GM12872 (cell line): ENCODE results near the gene CD79A.

Source experiments
- CTCF ChIP-seq: IDR thresholded peaks from 3 replicates; pipeline ENCODE4 v1.5.1; 2011; ENCODE audit warnings: low read depth, mild to moderate bottlenecking, low read length, moderate library complexity; ENCODE audit not compliant: insufficient read depth

The CD79A gene

GRCh38 chr19:41904118-41904870 is 27.2 kb downstream of the CD79A start:
- TF ChIP-seq CTCF, result no peak

DNA sequence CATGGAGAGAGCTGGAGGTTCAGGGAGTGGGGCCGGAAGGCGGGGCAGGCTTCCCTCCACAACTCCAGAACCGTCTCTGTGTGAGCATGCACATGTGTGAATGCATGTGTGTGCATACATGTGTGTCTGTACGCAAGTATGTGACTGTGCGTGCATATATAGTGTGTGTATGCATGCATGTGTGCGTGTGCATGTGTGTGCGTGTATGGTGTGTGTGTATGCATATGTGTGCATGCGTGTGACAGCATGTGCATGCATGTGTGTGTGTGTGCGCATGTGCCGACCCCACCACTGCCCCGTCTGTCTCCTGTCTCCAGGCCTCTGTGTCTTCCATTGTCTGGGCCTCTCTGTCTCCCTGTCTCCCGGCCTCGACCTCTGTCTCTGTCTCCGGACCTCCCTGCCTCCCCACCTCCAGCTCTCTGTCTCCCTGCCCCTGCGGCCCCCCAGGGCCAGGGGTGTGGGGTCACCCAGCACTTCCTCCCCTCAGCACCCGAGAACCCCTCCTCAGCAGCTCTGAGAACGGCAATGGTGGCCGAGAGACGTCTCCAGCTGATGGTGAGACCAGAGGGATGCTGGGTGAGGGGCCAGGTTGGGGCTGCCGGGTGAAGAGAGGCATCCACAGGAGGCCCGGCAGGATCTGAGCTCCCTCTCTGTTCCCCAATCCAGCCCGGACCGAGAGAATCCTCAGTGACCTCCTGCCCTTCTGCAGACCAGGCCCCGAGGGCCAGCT is 28.4 kb downstream of the CD79A start:
- TF ChIP-seq CTCF, result no peak

GRCh38 chr19:41906271-41906670 is 29.2 kb downstream of the CD79A start:
- TF ChIP-seq CTCF, result no peak

- TF ChIP-seq CTCF, result no peak
These were observed 30.0 kb downstream of the CD79A start for GRCh38 chr19:41906916-41907680.

DNA sequence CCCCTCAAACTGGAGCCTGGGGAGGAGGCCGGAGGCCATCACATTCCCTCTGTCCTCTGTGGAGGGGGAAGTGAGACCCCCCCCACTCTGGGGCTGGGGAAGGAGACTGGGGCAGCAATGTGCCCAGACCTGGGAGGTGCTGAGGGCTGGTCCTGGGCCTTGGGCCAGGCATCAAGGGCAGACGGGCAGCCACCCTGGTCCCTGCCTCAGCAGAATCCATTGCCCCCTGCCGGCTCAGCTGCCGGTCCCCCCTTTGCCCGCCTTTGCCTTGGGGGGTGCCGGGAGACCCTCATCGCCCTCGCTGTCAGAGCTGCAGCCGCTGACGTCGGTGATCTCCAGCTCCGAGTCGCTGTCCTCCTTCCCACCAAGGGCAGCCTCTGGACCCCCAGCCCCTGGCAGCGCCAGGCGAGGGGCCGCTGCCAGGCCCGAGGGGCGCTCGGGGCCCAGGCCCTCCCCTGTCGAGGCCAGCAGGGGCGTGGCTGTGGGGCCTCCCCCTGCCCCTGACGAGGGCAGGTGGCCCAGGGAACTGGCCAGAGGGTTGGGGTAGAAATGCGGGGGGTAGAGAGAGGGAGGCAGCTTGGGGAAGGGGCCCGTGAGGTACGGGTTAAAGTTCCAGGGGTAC is 31.0 kb downstream of the CD79A start:
- no peak for TF ChIP-seq CTCF

DNA sequence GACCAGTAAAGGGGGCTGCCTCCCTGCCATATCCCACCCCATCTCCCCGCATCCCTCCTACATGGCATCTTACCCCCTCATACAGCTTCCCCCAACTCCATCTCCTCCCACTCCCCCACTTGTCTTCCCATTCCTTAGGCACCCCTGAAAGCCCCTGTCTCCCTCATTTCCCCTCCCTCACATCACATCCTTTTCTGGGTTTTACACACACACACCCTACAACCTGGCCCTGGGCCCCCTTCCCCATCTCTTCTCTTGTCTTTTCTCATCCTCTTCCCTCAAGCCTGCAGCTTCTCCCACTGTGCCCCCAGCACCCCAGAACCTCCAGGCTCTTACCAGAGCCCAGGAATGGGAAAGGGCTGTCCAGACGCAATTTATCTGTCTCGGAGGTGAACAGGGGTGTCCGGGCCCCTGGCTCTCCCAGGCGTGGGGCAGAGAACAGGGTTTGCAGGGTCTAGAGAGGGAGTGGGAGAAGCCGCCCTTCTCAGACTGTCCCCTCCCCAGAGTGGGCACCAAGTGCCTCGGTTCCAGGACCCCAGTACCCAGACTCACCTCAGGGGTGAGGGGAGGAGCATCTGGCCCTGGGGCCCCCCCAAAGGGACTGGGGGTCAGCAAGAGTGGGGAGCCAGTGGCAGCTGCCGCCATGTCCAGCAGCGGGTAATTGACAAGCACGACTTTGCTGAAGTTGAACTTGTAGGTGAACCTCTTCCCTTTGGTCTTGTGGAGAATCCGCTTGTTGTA is 31.8 kb downstream of the CD79A start:
- TF ChIP-seq CTCF, result no peak
